IMR-90 (cell line): ENCODE results near the gene CALCOCO2. TPM values are rescaled to one million over a fixed set of nuclear protein-coding genes. Genes with fewer than 3 reads are reported as not detected.

Experiments used
- ATAC-seq: fragments of 200-7000 bp; cut with Tn5 transposase; 2 replicates; pipeline ENCODE4 v1.9.1; 2020; ENCODE audit warnings: low read depth, mild to moderate bottlenecking, moderate library complexity
- BruUV-seq: library from RNA; stranded (reverse); fragments of 400-500 nt; replicated peaks from 2 replicates; lab custom pipeline; 2021; lab: Mats Ljungman, UMichigan
- CTCF ChIA-PET: fragments of 300-600 bp; formaldehyde crosslinking; extraction: SDS; loops from one replicate; lab custom pipeline; 2021; ENCODE audit warnings: antibody characterized with exemption; lab: Yijun Ruan, JAX
- POLR2A ChIA-PET: fragments of 300-600 bp; sonication (Branson Sonifier 250); formaldehyde crosslinking; loops from one replicate; lab custom pipeline; 2022; ENCODE audit warnings: antibody characterized with exemption; ENCODE audit not compliant: unreplicated experiment; lab: Charles Lee
- DNase-seq: peaks from one replicate; pipeline ENCODE4 v3.0.0; 2013
- H2AFZ ChIP-seq: replicated peaks from 2 replicates; pipeline ENCODE3; 2013; ENCODE audit warnings: low read length, mild to moderate bottlenecking; ENCODE audit not compliant: poor library complexity
- H2AK5ac ChIP-seq: 2 replicates; pipeline ENCODE4 v1.6.1; 2013; ENCODE audit warnings: low read depth, low read length, inconsistent platforms
- H2AK9ac ChIP-seq: replicated peaks from 2 replicates; pipeline ENCODE3; 2013; ENCODE audit warnings: mild to moderate bottlenecking, low read depth, low read length, moderate library complexity; ENCODE audit not compliant: poor library complexity
- H2BK120ac ChIP-seq: 2 replicates; pipeline ENCODE4 v1.6.1; 2013; ENCODE audit warnings: low read depth, low read length, inconsistent platforms
- H2BK15ac ChIP-seq: 3 replicates; pipeline ENCODE4 v1.6.1; 2013; ENCODE audit warnings: low read depth, low read length, inconsistent platforms
- H2BK20ac ChIP-seq: 2 replicates; pipeline ENCODE4 v1.6.1; 2013; ENCODE audit warnings: low read depth, mild to moderate bottlenecking, inconsistent platforms, low read length, moderate library complexity
- H2BK5ac ChIP-seq: 2 replicates; pipeline ENCODE4 v1.6.1; 2013; ENCODE audit warnings: mild to moderate bottlenecking, low read depth, low read length, inconsistent platforms; ENCODE audit not compliant: poor library complexity, severe bottlenecking
- H3K14ac ChIP-seq: replicated peaks from 2 replicates; pipeline ENCODE4 v1.6.1; 2013; ENCODE audit warnings: low read depth, low read length, inconsistent platforms
- H3K18ac ChIP-seq: 2 replicates; pipeline ENCODE4 v1.6.1; 2013; ENCODE audit warnings: low read depth, low read length, control low read depth
- H3K23ac ChIP-seq: 2 replicates; pipeline ENCODE4 v1.6.1; 2013; ENCODE audit warnings: low read depth, low read length, inconsistent platforms
- H3K27ac ChIP-seq: 2 replicates; pipeline ENCODE4 v1.5.1; 2013; ENCODE audit warnings: mild to moderate bottlenecking, control low read depth, low read length; ENCODE audit not compliant: insufficient read depth
- H3K27me3 ChIP-seq: 2 replicates; pipeline ENCODE4 v1.6.1; 2013; ENCODE audit warnings: low read length; ENCODE audit not compliant: control insufficient read depth, insufficient read depth
- H3K36me3 ChIP-seq: 2 replicates; pipeline ENCODE4 v1.6.1; 2013; ENCODE audit warnings: low read length, mixed read lengths; ENCODE audit not compliant: control insufficient read depth, insufficient read depth
- H3K4ac ChIP-seq: 2 replicates; pipeline ENCODE4 v1.6.1; 2013; ENCODE audit warnings: low read depth, low read length, inconsistent platforms
- H3K4me1 ChIP-seq: 2 replicates; pipeline ENCODE4 v1.6.1; 2013; ENCODE audit warnings: low read length, mixed read lengths; ENCODE audit not compliant: control insufficient read depth, insufficient read depth
- H3K4me2 ChIP-seq: 2 replicates; pipeline ENCODE4 v1.6.1; 2013; ENCODE audit warnings: low read depth, mild to moderate bottlenecking, control low read depth, low read length, moderate library complexity
- H3K4me3 ChIP-seq: 2 replicates; pipeline ENCODE4 v1.5.1; 2013; ENCODE audit warnings: low read depth, mild to moderate bottlenecking, control low read depth, low read length, moderate library complexity; ENCODE audit not compliant: insufficient read depth
- H3K56ac ChIP-seq: 2 replicates; pipeline ENCODE4 v1.6.1; 2013; ENCODE audit warnings: low read length, inconsistent platforms; ENCODE audit not compliant: insufficient read depth; ENCODE audit errors: extremely low read depth
- H3K79me1 ChIP-seq, 2 experiments: 2 replicates each; pipeline ENCODE4 v1.6.1; 2013; ENCODE audit warnings: low read length in 2 of 2, inconsistent platforms in 1 of 2, low read depth in 1 of 2
- H3K9ac ChIP-seq: 2 replicates; pipeline ENCODE4 v1.6.1; 2013; ENCODE audit warnings: low read depth, low read length, control low read depth
- H3K9me1 ChIP-seq: 2 replicates; pipeline ENCODE4 v1.6.1; 2013; ENCODE audit warnings: low read length, inconsistent platforms; ENCODE audit not compliant: insufficient read depth
- H3K9me3 ChIP-seq: 2 replicates; pipeline ENCODE4 v1.6.1; 2013; ENCODE audit warnings: low read length; ENCODE audit not compliant: control insufficient read depth, insufficient read depth
- H4K20me1 ChIP-seq: 2 replicates; pipeline ENCODE4 v1.6.1; 2013; ENCODE audit warnings: low read length, inconsistent platforms; ENCODE audit not compliant: insufficient read depth
- H4K5ac ChIP-seq: 2 replicates; pipeline ENCODE4 v1.6.1; 2013; ENCODE audit warnings: mild to moderate bottlenecking, low read depth, low read length, control low read depth
- H4K8ac ChIP-seq, 2 experiments: 2 replicates each; pipeline ENCODE4 v1.6.1; 2013; ENCODE audit warnings: low read depth in 2 of 2, low read length in 2 of 2, control low read depth in 1 of 2, inconsistent platforms in 1 of 2
- H4K91ac ChIP-seq: 2 replicates; pipeline ENCODE4 v1.6.1; 2013; ENCODE audit warnings: low read depth, low read length, inconsistent platforms; ENCODE audit not compliant: insufficient read depth
- BHLHE40 ChIP-seq: fragments of 150-350 bp; IDR thresholded peaks from 2 replicates; pipeline ENCODE4 v1.6.1; 2016; ENCODE audit warnings: mild to moderate bottlenecking, low read depth, low read length
- CEBPB ChIP-seq: IDR thresholded peaks from 2 replicates; pipeline ENCODE4 v1.6.1; 2012; ENCODE audit warnings: low read depth, low read length, improper control_type of control experiment
- CHD1 ChIP-seq: IDR thresholded peaks from 2 replicates; pipeline ENCODE4 v1.6.1; 2012; ENCODE audit warnings: low read depth, low read length, improper control_type of control experiment
- FOS ChIP-seq: fragments of 150-350 bp; IDR thresholded peaks from 2 replicates; pipeline ENCODE4 v1.6.1; 2016; ENCODE audit warnings: low read depth, low read length
- MAFK ChIP-seq: IDR thresholded peaks from 2 replicates; pipeline ENCODE4 v1.6.1; 2012; ENCODE audit warnings: low read depth, low read length, improper control_type of control experiment
- MAZ ChIP-seq: IDR thresholded peaks from 2 replicates; pipeline ENCODE4 v1.6.1; 2012; ENCODE audit warnings: low read depth, mild to moderate bottlenecking, low read length, improper control_type of control experiment, moderate library complexity, borderline replicate concordance
- MXI1 ChIP-seq: IDR thresholded peaks from 2 replicates; pipeline ENCODE4 v1.6.1; 2012; ENCODE audit warnings: low read depth, mild to moderate bottlenecking, low read length, moderate library complexity, borderline replicate concordance
- NFE2L2 ChIP-seq: fragments of 150-350 bp; IDR thresholded peaks from 2 replicates; pipeline ENCODE4 v1.6.1; 2016; ENCODE audit warnings: low read depth, mild to moderate bottlenecking, low read length
- POLR2A ChIP-seq: IDR thresholded peaks from 2 replicates; pipeline ENCODE4 v1.6.1; 2012; ENCODE audit warnings: mild to moderate bottlenecking, low read depth, low read length
- RAD21 ChIP-seq: IDR thresholded peaks from 2 replicates; pipeline ENCODE4 v1.6.1; 2012; ENCODE audit warnings: low read length, improper control_type of control experiment
- RCOR1 ChIP-seq: IDR thresholded peaks from 2 replicates; pipeline ENCODE4 v1.6.1; 2012; ENCODE audit warnings: mild to moderate bottlenecking, low read length, improper control_type of control experiment; ENCODE audit not compliant: insufficient replicate concordance
- RFX5 ChIP-seq: IDR thresholded peaks from 2 replicates; pipeline ENCODE4 v1.8.0; 2012; ENCODE audit warnings: low read depth, mild to moderate bottlenecking, low read length, moderate library complexity
- SMC3 ChIP-seq: fragments of 150-350 bp; IDR thresholded peaks from 2 replicates; pipeline ENCODE4 v1.6.1; 2016; ENCODE audit warnings: low read depth, mild to moderate bottlenecking, antibody characterized with exemption, low read length, moderate library complexity
- WGBS, 2 experiments: methylation state at CpG; one replicate each; pipeline versions ENCODE4 v1.1.5 to v1.1.7; 2013; ENCODE audit warnings: missing lambda C conversion rate in 2 of 2; ENCODE audit not compliant: insufficient read length in 1 of 2; ENCODE audit errors: extremely low coverage in 2 of 2; 5-methylcytosine and 5-hydroxymethylcytosine counted together
- dilution Hi-C: fragments of 300-500 bp; cut with HindIII; formaldehyde crosslinking; loops from one replicate; pipeline ENCODE4 v1.14.3; 2018; ENCODE audit warnings: low sequenced_read_pairs; ENCODE audit not compliant: unreplicated experiment
- in situ Hi-C: fragments of 300-500 bp; cut with MboI; formaldehyde crosslinking; loops from 3 replicates; pipeline ENCODE4 v1.14.3; 2019; ENCODE audit warnings: low sequenced_read_pairs, inconsistent platforms, mixed read lengths
- intact Hi-C: fragments of 100-400 bp; cut with micrococcal nuclease; formaldehyde crosslinking; loops from 2 replicates; pipeline ENCODE4 v1.10.0; 2022
- polyA plus RNA-seq, 3 experiments: library from polyadenylated mRNA; depleted of rRNA; stranded (reverse); fragments of >200 nt; gene quantifications; 2 replicates each; pipeline ENCODE4 v1.2.3, GENCODE V29; 2012; ENCODE audit warnings: low replicate concordance in 1 of 3
- total RNA-seq: library from RNA; depleted of rRNA; stranded (reverse); fragments of >200 nt; gene quantifications from 2 replicates; pipeline ENCODE4 v1.2.3, GENCODE V29; 2012
- TF ChIP-seq, protein P1 (sequence below): fragments of 150-350 bp; IDR thresholded peaks from 2 replicates; pipeline ENCODE4 v1.6.1; 2017; ENCODE audit warnings: mild to moderate bottlenecking, antibody characterized with exemption, low read length, low read depth
- TF ChIP-seq, protein P2 (sequence below): fragments of 150-350 bp; IDR thresholded peaks from 2 replicates; pipeline ENCODE4 v1.6.1; 2016; ENCODE audit warnings: low read depth, mild to moderate bottlenecking, low read length, moderate library complexity, borderline replicate concordance
- TF ChIP-seq, protein P3 (sequence below): conservative IDR thresholded peaks from 2 replicates; pipeline ENCODE4 v1.5.1; 2012; ENCODE audit warnings: mild to moderate bottlenecking, low read depth, low read length, improper control_type of control experiment

Gene CALCOCO2
- total and polyA plus RNA-seq, 2 of the 4 experiments (the other 2 are of a cell fraction) = 35.9 to 53.4 TPM

- no CpG with 5 or more reads among the region's 2 CpGs for WGBS, 2 experiments
- TF ChIP-seq MAZ (no peak), CHD1 (no peak), MAFK (no peak), NFE2L2 (no peak), RAD21 (no peak), FOS (no peak), RFX5 (no peak), CEBPB (no peak), SMC3 (no peak), BHLHE40 (no peak), MXI1 (no peak), RCOR1 (no peak), POLR2A (no peak)
- TF ChIP-seq, protein P1, sequence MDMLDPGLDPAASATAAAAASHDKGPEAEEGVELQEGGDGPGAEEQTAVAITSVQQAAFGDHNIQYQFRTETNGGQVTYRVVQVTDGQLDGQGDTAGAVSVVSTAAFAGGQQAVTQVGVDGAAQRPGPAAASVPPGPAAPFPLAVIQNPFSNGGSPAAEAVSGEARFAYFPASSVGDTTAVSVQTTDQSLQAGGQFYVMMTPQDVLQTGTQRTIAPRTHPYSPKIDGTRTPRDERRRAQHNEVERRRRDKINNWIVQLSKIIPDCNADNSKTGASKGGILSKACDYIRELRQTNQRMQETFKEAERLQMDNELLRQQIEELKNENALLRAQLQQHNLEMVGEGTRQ = no peak
- TF ChIP-seq, protein P2, sequence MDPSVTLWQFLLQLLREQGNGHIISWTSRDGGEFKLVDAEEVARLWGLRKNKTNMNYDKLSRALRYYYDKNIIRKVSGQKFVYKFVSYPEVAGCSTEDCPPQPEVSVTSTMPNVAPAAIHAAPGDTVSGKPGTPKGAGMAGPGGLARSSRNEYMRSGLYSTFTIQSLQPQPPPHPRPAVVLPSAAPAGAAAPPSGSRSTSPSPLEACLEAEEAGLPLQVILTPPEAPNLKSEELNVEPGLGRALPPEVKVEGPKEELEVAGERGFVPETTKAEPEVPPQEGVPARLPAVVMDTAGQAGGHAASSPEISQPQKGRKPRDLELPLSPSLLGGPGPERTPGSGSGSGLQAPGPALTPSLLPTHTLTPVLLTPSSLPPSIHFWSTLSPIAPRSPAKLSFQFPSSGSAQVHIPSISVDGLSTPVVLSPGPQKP = no peak
- TF ChIP-seq, protein P3, sequence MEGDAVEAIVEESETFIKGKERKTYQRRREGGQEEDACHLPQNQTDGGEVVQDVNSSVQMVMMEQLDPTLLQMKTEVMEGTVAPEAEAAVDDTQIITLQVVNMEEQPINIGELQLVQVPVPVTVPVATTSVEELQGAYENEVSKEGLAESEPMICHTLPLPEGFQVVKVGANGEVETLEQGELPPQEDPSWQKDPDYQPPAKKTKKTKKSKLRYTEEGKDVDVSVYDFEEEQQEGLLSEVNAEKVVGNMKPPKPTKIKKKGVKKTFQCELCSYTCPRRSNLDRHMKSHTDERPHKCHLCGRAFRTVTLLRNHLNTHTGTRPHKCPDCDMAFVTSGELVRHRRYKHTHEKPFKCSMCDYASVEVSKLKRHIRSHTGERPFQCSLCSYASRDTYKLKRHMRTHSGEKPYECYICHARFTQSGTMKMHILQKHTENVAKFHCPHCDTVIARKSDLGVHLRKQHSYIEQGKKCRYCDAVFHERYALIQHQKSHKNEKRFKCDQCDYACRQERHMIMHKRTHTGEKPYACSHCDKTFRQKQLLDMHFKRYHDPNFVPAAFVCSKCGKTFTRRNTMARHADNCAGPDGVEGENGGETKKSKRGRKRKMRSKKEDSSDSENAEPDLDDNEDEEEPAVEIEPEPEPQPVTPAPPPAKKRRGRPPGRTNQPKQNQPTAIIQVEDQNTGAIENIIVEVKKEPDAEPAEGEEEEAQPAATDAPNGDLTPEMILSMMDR = no peak
- ATAC-seq (no peak), DNase-seq (no peak)
- H4K5ac ChIP-seq = no peak overlapping the region
- no peak overlapping the region for H3K14ac ChIP-seq
- no peak overlapping the region for H3K9ac ChIP-seq
- H3K4me2 ChIP-seq = no peak overlapping the region
- no peak overlapping the region for H4K8ac ChIP-seq
- H2BK5ac ChIP-seq = no peak overlapping the region
- peaks cover 1% of the 10 kb centered on the region; the same call in 1 of the 2 replicates for H3K4me1 ChIP-seq
- H3K23ac ChIP-seq = no peak overlapping the region
- intact Hi-C loops = no loop called here
- peaks cover 18 to 25% of the 10 kb centered on the region in 2 experiments; a peak in 3 of 4 replicates for H3K79me1 ChIP-seq
- no peak overlapping the region for H3K4me3 ChIP-seq
- no peak overlapping the region for H4K91ac ChIP-seq
- H3K4ac ChIP-seq = no peak overlapping the region
- no peaks in the 10 kb centered on the region for H3K9me3 ChIP-seq
- no peak overlapping the region for H2AFZ ChIP-seq
- ChIA-PET POLR2A (no interaction called here), CTCF (no interaction called here)
- H3K18ac ChIP-seq = no peak overlapping the region
- no TSS peak for BruUV-seq
- no peaks in the 10 kb centered on the region for H3K27me3 ChIP-seq
- no peak overlapping the region for H3K56ac ChIP-seq
- dilution Hi-C loops = no loop called here
- H2BK20ac ChIP-seq = no peak overlapping the region
- peaks cover 2% of the 10 kb centered on the region; the same call in 1 of the 2 replicates for H3K36me3 ChIP-seq
- no peak overlapping the region for H3K27ac ChIP-seq
- H4K20me1 ChIP-seq = no peaks in the 10 kb centered on the region
- H3K9me1 ChIP-seq = no peaks in the 10 kb centered on the region
- H2BK120ac ChIP-seq = no peak overlapping the region
- H2AK9ac ChIP-seq = no peak overlapping the region
- in situ Hi-C loops = no loop called here
- H2AK5ac ChIP-seq = no peak overlapping the region
- no peak overlapping the region for H2BK15ac ChIP-seq
Measured at GRCh38 chr17:48890086-48890485, 59.3 kb downstream of the CALCOCO2 start.
